Measurements from ENCODE around the gene GPR87. TPM values are rescaled to one million over a fixed set of nuclear protein-coding genes. Genes with fewer than 3 reads are reported as not detected.

The GPR87 gene
- total RNA-seq, 2 donors from 2014 or later: not detected

GRCh38 chr3:151248772-151249337, 67.8 kb downstream of the GPR87 start:
- DNase-seq (ENCODE audit: low spot score) (no peak), ATAC-seq (ENCODE audit: insufficient number of reproducible peaks, low FRiP score, low read depth) (no peak)
- Histone ChIP-seq H3K4me1 (ENCODE audit: control insufficient read depth in 1 of 2, low read depth in 2 of 2) (no peaks in the 10 kb centered on the region), H3K36me3 (no peaks in the 10 kb centered on the region), H3K4me3 (no peak overlapping the region), H3K27me3 (replicated peaks; ENCODE audit: insufficient read depth) (no peaks in the 10 kb centered on the region), H3K27ac (no peak overlapping the region), H3K9me3 (no peaks in the 10 kb centered on the region)
- TF ChIP-seq CTCF (IDR thresholded peaks at IDR 0.05): no peak

Other genes with a start within 250 kb of the GPR87 start
- 1 to 10 TPM in 1 of 2 donors, under 1 TPM in 1; 0.27 to 2.0 TPM for gene MED12L, start 231.2 kb downstream of the GPR87 start, total RNA-seq
- gene GPR171, start 113.6 kb downstream of the GPR87 start, total RNA-seq: 1 to 10 TPM in 1 of 2 donors, not detected in 1; 7.0 TPM
- gene P2RY14, start 38.3 kb downstream of the GPR87 start, total RNA-seq: 1 to 10 TPM; 2.5 to 4.3 TPM
- 1 to 10 TPM; 1.4 to 3.0 TPM for gene P2RY13, start 12.7 kb upstream of the GPR87 start, total RNA-seq
- 10 to 100 TPM in 1 of 2 donors, 1 to 10 TPM in 1; 2.2 to 10.7 TPM for gene P2RY12, start 67.9 kb upstream of the GPR87 start, total RNA-seq
- gene IGSF10, start 144.2 kb upstream of the GPR87 start, total RNA-seq: 10 to 100 TPM in 1 of 2 donors, 1 to 10 TPM in 1; 5.3 to 34.6 TPM

All from thoracic aorta (tissue), 2 donors.